ENCODE measurements around the gene FAR1. TPM values are rescaled to one million over a fixed set of nuclear protein-coding genes. Genes with fewer than 3 reads are reported as not detected.

The FAR1 gene
- total RNA-seq, 4 donors from 2014 or later, result 39.2 to 71.1 (median 58.1) TPM

- no peak for TF ChIP-seq CTCF (IDR thresholded peaks at IDR 0.05; ENCODE audit: low read depth)
Observed at GRCh38 chr11:13769188-13769587, 100.7 kb downstream of the FAR1 start.

GRCh38 chr11:13771151-13771550 is 102.7 kb downstream of the FAR1 start:
- no peak for TF ChIP-seq CTCF (IDR thresholded peaks at IDR 0.05; ENCODE audit: low read depth)

GRCh38 chr11:13772223-13773046 is 104.0 kb downstream of the FAR1 start:
- TF ChIP-seq CTCF (IDR thresholded peaks at IDR 0.05; ENCODE audit: low read depth), result no peak

GRCh38 chr11:13775471-13775870 is 107.0 kb downstream of the FAR1 start:
- no peak for TF ChIP-seq CTCF (IDR thresholded peaks at IDR 0.05; ENCODE audit: low read depth)

GRCh38 chr11:13776134-13776815 is 107.8 kb downstream of the FAR1 start:
- TF ChIP-seq CTCF (IDR thresholded peaks at IDR 0.05; ENCODE audit: low read depth), result no peak

GRCh38 chr11:13777341-13777985 is 109.0 kb downstream of the FAR1 start:
- no peak for TF ChIP-seq CTCF (IDR thresholded peaks at IDR 0.05; ENCODE audit: low read depth)

GRCh38 chr11:13778345-13778744 is 109.9 kb downstream of the FAR1 start:
- TF ChIP-seq CTCF (IDR thresholded peaks at IDR 0.05; ENCODE audit: low read depth), result no peak
